GM06990 (cell line): Measurements from ENCODE around the gene INAFM1.
A peak's percentile ranks its signal among the peaks of the same experiment; 100 is the strongest.
"Not testable (repeated sequence)": the region's sequence is repeated elsewhere in the genome, so short reads cannot be mapped to it uniquely, and the experiment has no call there.

Source experiments
- DNase-seq: peaks from one replicate; pipeline ENCODE4 v3.0.0-alpha.2; 2011; ENCODE audit not compliant: insufficient read length; ENCODE audit errors: extremely low read depth
- H3K27me3 ChIP-seq: replicated peaks from 2 replicates; pipeline ENCODE4 v1.6.0; 2011; ENCODE audit warnings: low read length; ENCODE audit not compliant: control insufficient read depth, insufficient read depth
- H3K36me3 ChIP-seq: 2 replicates; pipeline ENCODE4 v1.5.1; 2011; ENCODE audit warnings: low read length; ENCODE audit not compliant: control insufficient read depth, insufficient read depth
- H3K4me3 ChIP-seq: replicated peaks from 2 replicates; pipeline ENCODE4 v1.5.1; 2011; ENCODE audit warnings: low read depth, mild to moderate bottlenecking, control low read depth, low read length
- CTCF ChIP-seq: IDR thresholded peaks from 2 replicates; pipeline ENCODE4 v1.5.1; 2011; ENCODE audit warnings: low read length, control low read depth, mild to moderate bottlenecking, inconsistent platforms; ENCODE audit not compliant: insufficient read depth, poor library complexity, severe bottlenecking

INAFM1 gene

DNA sequence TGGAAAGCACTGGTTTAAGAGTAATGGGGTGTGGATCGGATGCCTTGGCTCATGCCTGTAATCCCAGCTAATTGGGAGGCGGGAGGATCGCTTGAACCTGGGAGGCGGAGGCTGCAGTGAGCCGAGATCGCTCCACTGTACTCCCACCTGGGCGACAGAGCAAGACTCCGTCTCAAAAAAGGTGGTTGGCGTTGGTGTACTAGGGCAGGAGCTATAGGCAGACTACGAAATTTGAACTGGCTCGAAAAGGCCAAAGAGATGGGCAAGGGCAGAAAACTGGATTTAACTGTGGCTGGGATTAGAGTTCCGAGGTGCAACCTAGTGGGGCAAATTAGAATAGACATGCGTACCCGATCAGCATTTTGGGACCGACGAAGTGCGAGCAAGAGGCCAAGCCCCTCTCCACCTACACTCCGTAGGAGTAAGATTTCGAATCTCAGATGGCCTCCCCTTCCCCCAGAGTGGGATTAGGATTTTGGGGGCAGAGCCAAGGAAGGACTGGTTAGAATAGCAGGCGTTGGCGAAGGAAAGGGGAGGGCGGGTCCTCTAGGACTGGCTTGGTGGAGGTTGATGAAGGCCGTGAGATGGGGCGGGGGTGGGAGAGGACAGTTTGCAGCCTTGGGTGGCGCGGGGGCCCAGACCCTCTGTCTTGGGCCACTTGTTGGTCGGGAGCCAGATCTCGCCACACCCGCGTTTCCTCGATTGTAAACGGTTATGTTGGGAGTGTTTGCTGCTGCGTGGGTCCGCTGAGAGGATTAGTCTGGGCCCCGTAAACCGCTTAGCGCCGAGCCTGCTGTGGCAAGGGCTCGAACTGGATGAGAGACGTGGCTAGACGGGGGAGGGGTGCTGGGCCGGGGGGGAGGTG, 2.0 kb upstream of the INAFM1 start:
- Histone ChIP-seq H3K27me3 (no peaks in the 10 kb centered on the region), H3K4me3 (peak overlapping the region; percentile 87), H3K36me3 (peaks cover 8% of the 10 kb centered on the region)
- no peak for DNase-seq
- TF ChIP-seq CTCF: no peak

GRCh38 chr19:47273313-47274070, 1.2 kb upstream of the INAFM1 start:
- H3K27me3 ChIP-seq: no peaks in the 10 kb centered on the region
- peaks cover 8% of the 10 kb centered on the region for H3K36me3 ChIP-seq
- DNase-seq: peak; percentile 90
- TF ChIP-seq CTCF: no peak
- H3K4me3 ChIP-seq: peak overlapping the region; percentile 87

DNA sequence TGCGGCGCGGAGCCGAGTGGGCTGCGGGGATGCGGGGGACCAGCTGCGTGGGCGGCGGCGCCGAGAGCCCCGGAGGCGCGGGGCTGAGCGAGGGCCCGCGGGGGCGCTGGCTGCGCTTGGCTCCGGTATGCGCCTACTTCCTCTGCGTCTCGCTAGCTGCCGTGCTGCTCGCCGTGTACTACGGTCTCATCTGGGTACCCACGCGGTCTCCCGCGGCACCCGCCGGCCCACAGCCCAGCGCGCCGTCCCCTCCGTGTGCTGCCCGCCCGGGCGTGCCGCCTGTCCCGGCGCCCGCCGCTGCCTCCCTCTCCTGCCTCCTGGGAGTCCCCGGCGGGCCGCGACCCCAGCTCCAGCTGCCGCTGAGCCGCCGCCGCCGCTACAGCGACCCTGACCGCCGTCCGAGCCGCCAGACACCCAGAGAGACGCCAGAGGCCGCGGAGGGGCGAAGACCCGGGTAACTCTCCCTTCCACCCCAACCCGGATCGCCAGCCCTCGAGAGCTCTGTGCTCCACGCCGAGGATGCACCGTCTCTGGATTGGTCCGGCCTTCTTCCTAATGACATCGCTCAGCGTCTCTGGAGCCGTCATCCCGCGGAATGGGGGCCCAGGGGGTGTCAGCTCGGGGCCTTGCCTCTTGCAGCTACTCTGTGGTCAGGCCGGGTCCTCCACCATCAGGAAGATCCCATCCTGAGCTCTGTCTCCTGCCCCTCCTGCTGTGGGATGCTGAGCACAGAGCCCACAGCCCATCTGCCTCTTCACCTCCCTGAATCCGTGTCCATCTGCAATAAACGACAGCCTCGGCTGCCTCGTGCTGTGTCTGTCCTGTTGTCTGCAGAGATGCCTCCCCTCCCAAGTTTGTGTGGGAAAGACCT, 441 bp downstream of the INAFM1 start:
- TF ChIP-seq CTCF: no peak
- Histone ChIP-seq H3K4me3 (peak overlapping the region; percentile 57), H3K36me3 (peaks cover 7% of the 10 kb centered on the region), H3K27me3 (no peaks in the 10 kb centered on the region)
- DNase-seq: no peak

GRCh38 chr19:47275791-47276461, 1.2 kb downstream of the INAFM1 start:
- TF ChIP-seq CTCF: no peak
- no peak for DNase-seq
- Histone ChIP-seq H3K36me3 (peaks cover 4% of the 10 kb centered on the region), H3K27me3 (no peaks in the 10 kb centered on the region), H3K4me3 (no peak overlapping the region)

DNA sequence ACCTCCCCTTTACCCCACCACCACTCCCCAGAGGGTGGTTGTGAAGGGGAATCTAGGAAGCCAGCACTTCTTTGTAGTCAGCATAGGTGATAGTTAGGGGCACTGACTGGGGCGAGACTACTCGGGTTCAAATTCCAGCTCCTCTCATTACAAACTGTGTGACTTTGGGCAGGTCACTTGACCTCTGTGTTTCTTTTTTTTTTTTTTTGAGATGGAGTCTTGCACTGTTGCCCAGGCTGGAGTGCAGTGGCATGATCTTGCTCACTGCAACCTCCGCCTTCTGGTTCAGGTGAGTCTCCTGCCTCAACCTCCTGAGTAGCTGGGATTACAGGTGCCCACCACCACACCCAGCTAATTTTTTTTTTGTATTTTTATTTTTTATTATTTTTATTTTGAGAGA, 1.8 kb downstream of the INAFM1 start:
- not testable (repeated sequence) for DNase-seq, H3K27me3 ChIP-seq, H3K4me3 ChIP-seq, H3K36me3 ChIP-seq
